Measurements from ENCODE around the gene CASZ1. TPM values are rescaled to one million over a fixed set of nuclear protein-coding genes. Genes with fewer than 3 reads are reported as not detected.
A peak's percentile ranks its signal among the peaks of the same experiment; 100 is the strongest.

Gene CASZ1
- total and polyA plus RNA-seq, 2 donors (not counting 3 experiments of a cell fraction or from before 2014, with no cell fraction given) = 1.5 to 5.2 TPM

- Histone ChIP-seq H3K79me2 (ENCODE audit: control insufficient read depth, insufficient read depth, low read length) (no peaks in the 10 kb centered on the region), H2AFZ (ENCODE audit: low read depth, low read length) (no peak overlapping the region), H3K27ac (ENCODE audit: insufficient read depth, low read depth, low read length) (no peak overlapping the region), H3K27me3 (ENCODE audit: control insufficient read depth in 2 of 2, insufficient read depth in 2 of 2, low read length in 2 of 2) (peaks cover 0 to 2% of the 10 kb centered on the region in 2 experiments), H4K20me1 (replicated peaks; ENCODE audit: control insufficient read depth, extremely low read depth, insufficient read depth, low read length) (no peaks in the 10 kb centered on the region), H3K4me3 (replicated peaks in 1 of 3; ENCODE audit: insufficient read depth in 1 of 3, low read depth in 1 of 3, low read length in 3 of 3) (no peak overlapping the region), H3K9ac (replicated peaks; ENCODE audit: extremely low read depth, insufficient read depth, low read length) (no peak overlapping the region), H3K4me1 (ENCODE audit: control insufficient read depth, extremely low read depth, insufficient read depth, low read length) (no peaks in the 10 kb centered on the region), H3K9me1 (replicated peaks; ENCODE audit: control insufficient read depth, extremely low read depth, insufficient read depth, low read length) (no peaks in the 10 kb centered on the region), H3K4me2 (ENCODE audit: insufficient read depth, low read length) (no peak overlapping the region), H3K9me3 (replicated peaks; ENCODE audit: control insufficient read depth, insufficient read depth, low read length) (no peaks in the 10 kb centered on the region), H3K36me3 (ENCODE audit: control insufficient read depth in 2 of 2, extremely low read depth in 1 of 2, insufficient read depth in 2 of 2, low read length in 2 of 2) (no peaks in the 10 kb centered on the region)
- DNase-seq (ENCODE audit: low read depth, low spot score) = peak; percentile 69
- no TSS peak for BruUV-seq (replicated peaks)
- ChIA-PET POLR2A (no interaction called here), CTCF (interaction anchor here (1.1 kb wide), 1 partner anchor 13 kb away, joined by 4 read pairs; no protein-coding TSS in a partner anchor)
- dilution Hi-C loops (cut with MboI; ENCODE audit: extremely low pct_ligation_motif_present, low sequenced_read_pairs) = no loop called here
- TF ChIP-seq POLR2AphosphoS5 (IDR thresholded peaks at IDR 0.05; ENCODE audit: insufficient read depth, low read depth, low read length) = no peak
- TF ChIP-seq, protein P1, sequence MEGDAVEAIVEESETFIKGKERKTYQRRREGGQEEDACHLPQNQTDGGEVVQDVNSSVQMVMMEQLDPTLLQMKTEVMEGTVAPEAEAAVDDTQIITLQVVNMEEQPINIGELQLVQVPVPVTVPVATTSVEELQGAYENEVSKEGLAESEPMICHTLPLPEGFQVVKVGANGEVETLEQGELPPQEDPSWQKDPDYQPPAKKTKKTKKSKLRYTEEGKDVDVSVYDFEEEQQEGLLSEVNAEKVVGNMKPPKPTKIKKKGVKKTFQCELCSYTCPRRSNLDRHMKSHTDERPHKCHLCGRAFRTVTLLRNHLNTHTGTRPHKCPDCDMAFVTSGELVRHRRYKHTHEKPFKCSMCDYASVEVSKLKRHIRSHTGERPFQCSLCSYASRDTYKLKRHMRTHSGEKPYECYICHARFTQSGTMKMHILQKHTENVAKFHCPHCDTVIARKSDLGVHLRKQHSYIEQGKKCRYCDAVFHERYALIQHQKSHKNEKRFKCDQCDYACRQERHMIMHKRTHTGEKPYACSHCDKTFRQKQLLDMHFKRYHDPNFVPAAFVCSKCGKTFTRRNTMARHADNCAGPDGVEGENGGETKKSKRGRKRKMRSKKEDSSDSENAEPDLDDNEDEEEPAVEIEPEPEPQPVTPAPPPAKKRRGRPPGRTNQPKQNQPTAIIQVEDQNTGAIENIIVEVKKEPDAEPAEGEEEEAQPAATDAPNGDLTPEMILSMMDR (IDR thresholded peaks at IDR 0.05; ENCODE audit: extremely low read depth in 1 of 2, insufficient read depth in 1 of 2, low read depth in 1 of 2, low read length in 2 of 2) = no peak
- no peak for TF ChIP-seq EZH2 (IDR thresholded peaks at IDR 0.05; ENCODE audit: borderline replicate concordance, low read depth, low read length, severe bottlenecking)
- intact Hi-C loops (cut with micrococcal nuclease) = no loop called here
- FAIRE-seq = no peak
Observed at GRCh38 chr1:10761503-10762152, 34.8 kb downstream of the CASZ1 start.
